Type B pancreatic cell (in vitro differentiated cells): ENCODE measurements around the gene SAPCD1. TPM values are rescaled to one million over a fixed set of nuclear protein-coding genes. Genes with fewer than 3 reads are reported as not detected.

ENCODE experiments used
- DNase-seq: peaks from one replicate; pipeline ENCODE4 v3.0.0; 2021; ENCODE audit warnings: mixed read lengths; ENCODE audit not compliant: unreplicated experiment; ENCODE audit errors: extremely low spot score
- H3K27ac Mint-ChIP-seq: 2 replicates; pipeline ENCODE4 v1.8.0; 2021; ENCODE audit warnings: mild to moderate bottlenecking, mixed read lengths
- H3K27me3 Mint-ChIP-seq: 2 replicates; pipeline ENCODE4 v1.8.0; 2021; ENCODE audit warnings: mixed read lengths
- H3K36me3 Mint-ChIP-seq: 2 replicates; pipeline ENCODE4 v1.8.0; 2021; ENCODE audit warnings: mixed read lengths
- H3K4me1 Mint-ChIP-seq: one replicate; pipeline ENCODE4 v1.8.0; 2021; ENCODE audit warnings: mixed read lengths; ENCODE audit not compliant: unreplicated experiment
- H3K4me3 Mint-ChIP-seq: 2 replicates; pipeline ENCODE4 v1.8.0; 2021; ENCODE audit warnings: mild to moderate bottlenecking, mixed read lengths
- H3K9me3 Mint-ChIP-seq: 2 replicates; pipeline ENCODE4 v1.8.0; 2021; ENCODE audit warnings: mixed read lengths
- CTCF ChIP-seq: fragments of 200-600 bp; sonication (generic); conservative IDR thresholded peaks from 2 replicates; pipeline ENCODE4 v1.5.0; 2021; ENCODE audit warnings: antibody characterized with exemption, mild to moderate bottlenecking
- total RNA-seq: library from RNA; stranded (reverse); gene quantifications from 2 replicates; pipeline ENCODE4 v1.2.1, GENCODE V29; 2021; ENCODE audit warnings: low replicate concordance

The SAPCD1 gene
- total RNA-seq, 1 donor from 2014 or later: 8.9 TPM

DNA sequence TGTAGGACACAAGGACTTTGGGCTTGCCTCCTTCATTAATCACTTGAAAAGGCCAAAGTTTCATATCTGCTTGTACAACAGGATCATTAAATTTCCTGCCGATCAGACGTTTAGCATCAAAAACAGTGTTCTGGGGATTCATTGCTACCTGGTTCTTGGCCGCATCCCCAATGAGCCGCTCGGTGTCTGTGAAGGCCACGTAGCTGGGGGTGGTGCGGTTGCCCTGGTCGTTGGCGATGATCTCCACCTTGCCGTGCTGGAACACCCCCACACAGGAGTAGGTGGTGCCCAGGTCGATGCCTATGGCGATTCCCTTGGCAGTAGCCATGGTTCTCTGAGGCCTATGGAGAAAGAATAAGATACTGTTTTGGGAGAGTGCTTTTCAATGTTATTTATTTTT lies 49.2 kb downstream of the SAPCD1 start:
- no peak for TF ChIP-seq CTCF
- Mint-ChIP-seq H3K4me3 (no peak overlapping the region), H3K27ac (no peak overlapping the region), H3K36me3 (no peaks in the 10 kb centered on the region), H3K9me3 (no peaks in the 10 kb centered on the region), H3K4me1 (no peaks in the 10 kb centered on the region), H3K27me3 (no peaks in the 10 kb centered on the region)
- no peak for DNase-seq

DNA sequence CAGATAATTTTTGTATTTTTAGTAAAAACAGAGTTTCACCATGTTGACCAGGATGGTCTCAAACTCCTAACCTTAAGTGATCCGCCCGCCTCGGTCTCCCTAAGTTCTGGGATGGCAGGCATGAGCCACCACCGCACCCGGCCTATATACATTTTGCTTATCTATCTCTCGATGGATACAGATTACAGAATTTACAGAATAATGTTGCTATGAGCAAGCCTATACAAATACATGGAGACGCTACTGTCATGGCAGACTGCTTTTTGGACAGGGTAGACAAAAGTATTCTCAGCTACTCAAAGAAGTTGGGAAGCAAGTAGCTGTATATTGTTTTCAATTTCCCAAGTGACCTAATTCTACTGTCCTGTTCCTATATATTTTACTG lies 51.0 kb downstream of the SAPCD1 start:
- peak overlapping the region; percentile 93 for H3K27ac Mint-ChIP-seq
- H3K27me3 Mint-ChIP-seq: no peaks in the 10 kb centered on the region

More for the DNA sequence above, 51.0 kb downstream of the SAPCD1 start:
- H3K9me3 Mint-ChIP-seq: no peaks in the 10 kb centered on the region
- peaks cover 4% of the 10 kb centered on the region for H3K36me3 Mint-ChIP-seq
- no peak for DNase-seq
- H3K4me3 Mint-ChIP-seq: no peak overlapping the region
- H3K4me1 Mint-ChIP-seq: no peaks in the 10 kb centered on the region
- no peak for TF ChIP-seq CTCF

Other genes with a start within 250 kb of the SAPCD1 start
- gene MCCD1, start 233.7 kb upstream of the SAPCD1 start, total RNA-seq: not detected in 2 replicates
- gene DDX39B, start 220.7 kb upstream of the SAPCD1 start, total RNA-seq: 410 and 636 TPM in 2 replicates
- gene ATP6V1G2, start 216.0 kb upstream of the SAPCD1 start, total RNA-seq: 1.6 and 5.9 TPM in 2 replicates
- gene NFKBIL1, start 215.0 kb upstream of the SAPCD1 start, total RNA-seq: 21.1 and 24.2 TPM in 2 replicates
- gene LTA, start 190.4 kb upstream of the SAPCD1 start, total RNA-seq: 0.22 TPM in 1 of 2 replicates, not detected in the other
- not detected in 2 replicates for gene TNF, start 187.1 kb upstream of the SAPCD1 start, total RNA-seq
- 0.34 and 1.0 TPM in 2 replicates for gene LTB, start 180.2 kb upstream of the SAPCD1 start, total RNA-seq
- not detected in 2 replicates for gene LST1, start 176.4 kb upstream of the SAPCD1 start, total RNA-seq
- gene NCR3, start 169.7 kb upstream of the SAPCD1 start, total RNA-seq: not detected in 2 replicates
- gene AIF1, start 147.4 kb upstream of the SAPCD1 start, total RNA-seq: 0.59 and 3.8 TPM in 2 replicates
- 151 and 235 TPM in 2 replicates for gene PRRC2A, start 141.9 kb upstream of the SAPCD1 start, total RNA-seq
- 334 and 378 TPM in 2 replicates for gene BAG6, start 110.0 kb upstream of the SAPCD1 start, total RNA-seq
- 11.2 and 20.9 TPM in 2 replicates for gene APOM, start 106.8 kb upstream of the SAPCD1 start, total RNA-seq
- gene C6orf47, start 101.9 kb upstream of the SAPCD1 start, total RNA-seq: 22.3 and 28.1 TPM in 2 replicates
- 17.6 and 20.2 TPM in 2 replicates for gene GPANK1, start 97.7 kb upstream of the SAPCD1 start, total RNA-seq
- 142 and 175 TPM in 2 replicates for gene CSNK2B, start 96.6 kb upstream of the SAPCD1 start, total RNA-seq
- 13.9 and 22.0 TPM in 2 replicates for gene LY6G5B, start 92.7 kb upstream of the SAPCD1 start, total RNA-seq
- 2.0 and 2.3 TPM in 2 replicates for gene LY6G5C, start 81.6 kb upstream of the SAPCD1 start, total RNA-seq
- 80.9 and 91.3 TPM in 2 replicates for gene ABHD16A, start 59.3 kb upstream of the SAPCD1 start, total RNA-seq
- gene LY6G6F, start 55.8 kb upstream of the SAPCD1 start, total RNA-seq: not detected in 2 replicates
- 1.5 TPM in 1 of 2 replicates, not detected in the other for gene LY6G6D, start 47.3 kb upstream of the SAPCD1 start, total RNA-seq
- gene LY6G6C, start 40.9 kb upstream of the SAPCD1 start, total RNA-seq: 2.5 and 16.2 TPM in 2 replicates
- gene MPIG6B, start 39.3 kb upstream of the SAPCD1 start, total RNA-seq: 0.41 and 0.81 TPM in 2 replicates
- gene DDAH2, start 33.4 kb upstream of the SAPCD1 start, total RNA-seq: 101 and 138 TPM in 2 replicates
- gene CLIC1, start 26.1 kb upstream of the SAPCD1 start, total RNA-seq: 294 and 381 TPM in 2 replicates
- 20.7 and 46.7 TPM in 2 replicates for gene MSH5, start 22.7 kb upstream of the SAPCD1 start, total RNA-seq
- 6.1 and 6.4 TPM in 2 replicates for gene VWA7, start 14.7 kb downstream of the SAPCD1 start, total RNA-seq
- 89.0 and 104 TPM in 2 replicates for gene VARS1, start 33.1 kb downstream of the SAPCD1 start, total RNA-seq
- 57.9 and 74.5 TPM in 2 replicates for gene LSM2, start 44.3 kb downstream of the SAPCD1 start, total RNA-seq
- gene HSPA1L, start 52.6 kb downstream of the SAPCD1 start, total RNA-seq: 1.8 and 1.9 TPM in 2 replicates
- 45.7 and 54.7 TPM in 2 replicates for gene HSPA1A, start 52.9 kb downstream of the SAPCD1 start, total RNA-seq
- gene HSPA1B, start 65.1 kb downstream of the SAPCD1 start, total RNA-seq: 132 and 252 TPM in 2 replicates
- 46.9 and 62.5 TPM in 2 replicates for gene NEU1, start 100.2 kb downstream of the SAPCD1 start, total RNA-seq
- gene SLC44A4, start 116.3 kb downstream of the SAPCD1 start, total RNA-seq: 8.8 and 10.6 TPM in 2 replicates
- gene EHMT2, start 135.0 kb downstream of the SAPCD1 start, total RNA-seq: 59.9 and 136 TPM in 2 replicates
- 8.2 and 37.7 TPM in 2 replicates for gene ZBTB12, start 139.4 kb downstream of the SAPCD1 start, total RNA-seq
- gene C2, start 165.1 kb downstream of the SAPCD1 start, total RNA-seq: 2.2 and 3.6 TPM in 2 replicates
- gene CFB, start 183.4 kb downstream of the SAPCD1 start, total RNA-seq: 7.8 and 13.6 TPM in 2 replicates
- 63.9 and 73.0 TPM in 2 replicates for gene NELFE, start 196.3 kb downstream of the SAPCD1 start, total RNA-seq
- 84.2 and 100 TPM in 2 replicates for gene SKIC2, start 196.5 kb downstream of the SAPCD1 start, total RNA-seq
- 24.2 and 28.9 TPM in 2 replicates for gene DXO, start 209.5 kb downstream of the SAPCD1 start, total RNA-seq
- 5.2 and 9.7 TPM in 2 replicates for gene C4A, start 219.4 kb downstream of the SAPCD1 start, total RNA-seq